Activated CD4-positive, alpha-beta T cell treated with anti-CD3 and anti-CD28 coated beads, Interleukin-2, Interleukin-4, amounts not matched to agents 100 ng/mL and 50 ng/mL, durations not matched to agents 16 hours and 8 hours (primary cell): ENCODE data around the gene GPR153.
"Not testable (repeated sequence)": the region's sequence is repeated elsewhere in the genome, so short reads cannot be mapped to it uniquely, and the experiment has no call there.

Experiments
- DNase-seq: peaks from one replicate; pipeline ENCODE4 v3.0.0-alpha.2; 2020; ENCODE audit warnings: low spot score

Gene GPR153

DNA sequence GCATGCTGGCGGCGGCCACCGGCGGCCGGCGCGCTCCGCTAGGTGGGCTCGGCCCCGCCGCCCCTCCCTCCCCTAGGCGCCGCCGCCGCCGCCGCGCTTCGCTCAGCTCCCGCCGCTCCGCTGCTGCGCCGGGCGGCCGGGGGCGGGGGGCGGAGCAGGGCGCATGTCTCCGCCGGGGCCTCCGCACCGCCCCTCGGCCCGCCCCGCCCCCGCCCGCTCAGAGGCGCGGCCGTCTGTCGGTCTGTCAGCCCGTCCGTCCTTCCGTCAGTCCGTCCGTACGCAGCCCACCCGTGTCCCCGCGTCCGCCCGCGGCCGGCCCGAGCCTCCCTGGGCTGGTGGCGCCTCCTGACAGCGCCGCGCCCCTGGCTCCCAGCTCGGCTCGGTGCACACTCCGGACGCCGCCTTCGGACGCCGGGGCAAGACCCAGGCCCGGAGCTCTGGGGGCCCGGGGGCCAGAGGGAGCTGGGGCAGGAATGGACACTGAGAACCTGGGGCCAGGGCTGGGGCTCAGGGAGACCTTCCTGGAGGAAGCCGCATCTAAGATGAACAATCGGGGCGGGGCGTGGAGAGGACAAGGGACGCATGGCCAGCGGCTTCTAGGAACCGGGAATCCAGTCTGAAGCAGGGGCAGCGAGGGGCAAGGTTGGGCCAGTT, at the start of gene GPR153:
GPR153 (minus strand) TSS at position 138 of the 654 bp plus-strand sequence. CDS start 6,193 bp downstream, outside the sequence.
- peak; percentile 20 for DNase-seq

DNA sequence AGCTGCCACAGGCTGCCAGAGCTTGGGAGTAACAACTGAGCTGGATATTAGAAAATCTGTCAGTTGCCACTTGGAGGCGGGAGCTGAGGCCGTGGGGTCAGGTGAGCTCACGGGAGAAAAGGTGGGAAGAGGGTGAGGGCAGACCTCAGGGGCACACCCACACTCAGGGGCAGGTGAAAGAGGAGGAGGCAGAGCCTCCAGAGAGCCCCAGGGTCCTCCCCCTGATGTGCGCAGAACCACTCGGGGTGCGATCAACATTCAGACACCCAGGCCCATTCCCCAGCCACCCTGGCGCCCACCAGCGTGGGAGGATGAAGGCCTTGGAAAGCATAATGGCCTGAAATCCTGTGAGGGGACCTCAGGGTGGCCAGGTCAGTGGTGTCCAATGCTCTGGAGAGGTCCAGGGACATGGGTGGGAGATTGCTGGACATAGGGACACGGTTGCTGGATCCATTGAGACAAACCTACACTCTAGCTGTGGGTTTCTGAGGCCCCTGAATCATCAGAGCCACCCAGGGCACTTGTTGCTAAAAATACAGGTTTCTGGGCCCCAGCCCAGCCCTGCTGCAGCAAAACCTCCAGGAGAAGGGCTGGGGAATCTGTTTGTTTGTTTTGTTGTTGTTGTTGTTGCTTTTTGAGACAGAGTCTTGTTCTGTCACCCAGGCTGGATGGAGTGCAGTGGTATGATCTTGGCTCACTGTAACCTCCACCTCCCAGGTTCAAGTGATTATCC, 49.4 kb upstream of the GPR153 start:
- DNase-seq, result no peak

DNA sequence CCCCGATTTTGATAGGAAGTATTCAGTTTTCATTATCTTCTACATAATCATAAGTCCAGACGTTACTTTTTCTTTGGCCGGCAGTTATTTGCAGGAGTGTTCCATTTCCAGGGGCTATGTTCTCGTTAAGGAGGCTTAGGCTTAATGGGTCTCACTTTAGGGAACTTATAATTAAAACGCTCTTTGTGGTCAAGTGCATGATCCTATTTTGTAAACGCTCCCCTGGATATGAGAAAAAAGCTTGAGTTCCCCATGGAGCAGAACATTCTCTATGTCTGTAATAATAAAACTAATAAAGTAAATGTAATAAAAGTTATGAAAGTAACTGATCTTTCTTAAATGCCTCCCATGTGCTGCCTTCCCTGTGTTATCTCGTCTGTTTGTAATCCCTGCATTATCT, 48.7 kb upstream of the GPR153 start:
- DNase-seq, result no peak

DNA sequence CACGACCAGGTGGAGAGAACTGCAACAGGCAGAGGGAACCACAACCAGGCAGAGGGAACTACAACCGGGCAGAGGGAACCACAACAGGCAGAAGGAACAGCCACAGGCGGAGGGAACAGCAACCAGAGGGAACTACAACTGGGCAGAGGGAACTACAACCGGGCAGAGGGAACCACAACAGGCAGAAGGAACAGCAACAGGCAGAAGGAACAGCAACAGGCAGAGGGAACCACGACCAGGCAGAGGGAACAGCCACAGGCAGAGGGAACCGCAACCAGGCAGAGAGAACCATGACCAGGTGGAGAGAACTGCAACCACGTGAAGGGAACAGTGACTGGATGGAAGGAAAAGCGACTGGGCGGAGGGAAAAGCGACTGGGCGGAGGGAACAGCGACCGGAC, 47.6 kb upstream of the GPR153 start:
- DNase-seq, result no peak

DNA sequence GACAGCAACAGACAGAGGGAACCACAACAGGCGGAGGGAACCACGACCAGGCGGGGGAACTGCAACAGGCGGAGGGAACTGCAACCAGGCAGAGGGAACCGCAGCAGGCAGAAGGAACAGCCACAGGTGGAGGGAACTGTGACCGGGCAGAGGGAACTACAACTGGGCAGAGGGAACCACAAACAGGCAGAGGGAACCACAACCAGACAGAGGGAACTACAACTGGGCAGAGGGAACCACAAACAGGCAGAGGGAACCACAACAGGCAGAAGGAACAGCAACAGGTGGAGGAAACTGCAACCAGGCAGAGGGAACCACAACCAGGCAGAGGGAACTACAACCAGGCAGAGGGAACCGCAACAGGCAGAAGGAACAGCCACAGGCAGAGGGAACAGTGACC, 46.8 kb upstream of the GPR153 start:
- not testable (repeated sequence) for DNase-seq

DNA sequence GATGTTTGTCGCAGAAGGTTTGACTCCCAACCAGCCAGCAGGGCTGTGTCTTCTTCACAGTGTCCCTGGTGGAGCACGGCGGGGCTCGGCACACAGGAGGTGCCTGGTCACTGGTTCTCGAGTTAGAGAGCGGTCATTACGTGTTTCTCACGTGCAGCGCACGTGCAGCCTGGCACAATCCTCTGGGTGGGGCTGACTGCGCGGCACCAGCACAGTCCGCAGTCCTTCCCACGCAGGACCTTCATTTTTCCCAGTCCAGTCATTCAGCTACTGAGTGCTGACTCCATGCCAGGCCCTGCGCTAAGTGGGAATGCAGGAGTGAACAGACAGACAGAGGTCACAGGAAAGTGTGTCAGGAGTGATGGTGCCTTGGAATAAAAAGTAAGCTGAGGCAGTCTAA, 46.2 kb upstream of the GPR153 start:
- no peak for DNase-seq

DNA sequence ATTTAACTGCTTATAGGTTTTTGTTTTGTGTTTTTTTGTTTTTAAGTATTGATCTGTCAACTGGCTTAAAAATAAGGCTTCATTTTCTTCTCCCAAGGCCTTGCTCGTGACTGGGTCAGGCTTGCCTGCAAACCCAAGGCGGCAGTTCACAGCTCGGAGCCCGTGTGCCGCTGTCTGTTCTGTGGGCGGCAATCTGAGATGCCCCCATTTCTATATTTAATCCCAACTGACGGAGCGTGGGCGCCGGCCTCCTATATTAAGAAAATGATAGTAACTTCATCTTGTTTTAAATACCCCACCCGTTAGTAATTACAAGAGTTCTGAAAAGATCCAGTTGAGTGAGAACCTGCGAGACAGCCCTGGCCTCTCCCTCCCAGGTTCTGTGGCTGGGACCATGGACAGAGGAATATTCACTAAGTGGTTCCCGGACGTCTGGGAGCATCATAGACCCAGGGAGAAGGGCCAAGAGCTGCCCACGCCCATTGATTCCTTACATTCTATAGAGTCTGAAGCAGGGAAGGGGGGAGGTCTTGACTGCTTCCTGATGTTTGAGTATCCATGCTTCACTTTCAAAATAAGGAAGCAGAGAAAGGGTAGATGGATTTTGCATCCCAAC, 42.6 kb upstream of the GPR153 start:
- DNase-seq, result no peak

DNA sequence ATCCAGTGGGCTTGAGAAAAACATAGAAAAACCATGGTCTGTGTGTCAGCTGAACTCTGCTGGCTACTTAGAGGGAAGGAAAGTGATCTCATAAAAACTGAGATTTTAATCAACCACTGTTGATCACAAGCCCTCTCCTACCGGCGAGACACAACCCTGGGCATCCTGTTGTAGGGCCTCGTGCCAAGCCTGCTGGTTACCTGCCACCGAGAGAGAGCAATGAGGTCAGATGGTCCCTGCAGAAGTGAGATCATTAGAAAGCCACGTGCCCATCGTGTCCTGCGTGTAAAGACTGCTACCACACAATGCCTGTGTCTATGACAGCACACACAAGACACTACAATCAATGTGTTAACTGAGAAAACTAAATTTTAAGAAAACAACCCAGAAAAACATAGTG, 41.7 kb upstream of the GPR153 start:
- no peak for DNase-seq

DNA sequence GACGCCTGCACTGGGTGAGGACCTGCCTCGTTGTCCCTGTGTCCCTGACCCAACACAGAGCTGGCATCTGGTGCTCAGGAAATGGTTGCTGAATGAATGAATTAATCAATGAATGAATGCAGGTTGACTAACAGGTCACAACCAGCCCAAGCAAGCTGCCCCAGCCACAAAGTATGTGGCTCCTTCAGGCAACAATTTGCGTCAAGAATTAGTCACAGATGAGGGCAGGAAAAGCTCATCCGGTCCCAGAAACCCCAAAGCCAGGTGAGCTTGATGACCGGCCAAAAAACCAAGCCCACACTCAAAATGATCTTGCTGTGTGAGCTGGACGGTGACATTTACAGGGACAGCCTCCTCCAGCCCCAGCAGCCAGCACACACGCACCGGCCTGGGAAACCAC, 40.6 kb upstream of the GPR153 start:
- no peak for DNase-seq

DNA sequence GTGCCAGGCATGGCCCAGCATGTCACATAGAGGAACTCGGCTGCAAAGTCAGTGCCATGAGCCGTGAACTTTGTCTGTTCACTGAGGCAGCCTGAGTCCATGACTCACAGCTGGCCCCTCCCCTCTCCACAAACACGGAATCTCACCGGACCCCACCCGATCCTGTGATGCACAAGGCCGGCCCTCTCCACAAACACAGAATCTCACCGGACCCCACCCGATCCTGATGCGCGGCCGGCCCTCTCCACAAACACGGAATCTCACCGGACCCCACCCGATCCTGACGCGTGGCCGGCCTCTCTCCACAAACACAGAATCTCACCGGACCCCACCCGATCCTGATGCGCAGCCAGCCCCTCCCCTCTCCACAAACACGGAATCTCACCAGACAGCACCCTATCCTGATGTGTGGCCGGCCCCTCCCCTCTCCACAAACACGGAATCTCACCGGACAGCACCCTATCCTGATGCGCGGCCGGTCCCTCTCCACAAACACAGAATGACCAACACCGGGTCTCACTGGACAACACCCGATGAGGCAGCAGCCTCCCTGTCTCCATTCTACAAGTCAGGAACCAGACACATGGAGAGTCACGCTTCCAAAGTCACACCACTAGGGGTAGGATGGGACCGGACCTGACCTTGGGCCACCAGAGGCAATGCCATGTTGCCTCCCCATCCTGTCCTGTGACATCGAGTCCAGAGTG, 39.6 kb upstream of the GPR153 start:
- DNase-seq, result no peak

DNA sequence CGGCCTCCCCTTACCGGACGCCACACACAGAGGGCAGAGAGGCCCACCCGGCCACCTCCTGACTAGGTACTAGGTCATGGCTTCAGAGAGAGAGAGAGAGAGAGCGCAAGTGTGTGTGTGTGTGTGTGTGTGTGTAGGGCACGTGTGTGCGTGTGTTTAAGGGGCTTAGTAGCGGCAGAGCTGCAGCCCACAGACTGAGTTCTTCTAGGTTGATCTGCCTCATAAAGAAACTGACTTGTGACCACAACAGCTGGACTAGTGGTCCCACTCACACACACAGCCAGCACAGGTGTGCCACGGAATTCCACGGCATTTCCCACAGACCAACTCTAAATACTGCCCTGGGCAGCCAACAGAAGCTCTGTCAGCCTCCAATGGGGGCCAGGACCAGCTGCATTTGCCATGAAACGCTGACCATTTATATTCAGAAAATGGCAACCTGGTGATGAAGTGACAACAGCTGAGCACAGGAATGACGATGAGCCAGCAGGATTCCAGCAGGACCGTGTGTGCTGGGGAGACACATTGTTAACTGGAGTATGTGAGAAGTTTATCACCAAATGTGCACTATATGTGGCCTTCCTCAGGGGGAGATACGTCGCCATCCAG, 38.8 kb upstream of the GPR153 start:
- no peak for DNase-seq

DNA sequence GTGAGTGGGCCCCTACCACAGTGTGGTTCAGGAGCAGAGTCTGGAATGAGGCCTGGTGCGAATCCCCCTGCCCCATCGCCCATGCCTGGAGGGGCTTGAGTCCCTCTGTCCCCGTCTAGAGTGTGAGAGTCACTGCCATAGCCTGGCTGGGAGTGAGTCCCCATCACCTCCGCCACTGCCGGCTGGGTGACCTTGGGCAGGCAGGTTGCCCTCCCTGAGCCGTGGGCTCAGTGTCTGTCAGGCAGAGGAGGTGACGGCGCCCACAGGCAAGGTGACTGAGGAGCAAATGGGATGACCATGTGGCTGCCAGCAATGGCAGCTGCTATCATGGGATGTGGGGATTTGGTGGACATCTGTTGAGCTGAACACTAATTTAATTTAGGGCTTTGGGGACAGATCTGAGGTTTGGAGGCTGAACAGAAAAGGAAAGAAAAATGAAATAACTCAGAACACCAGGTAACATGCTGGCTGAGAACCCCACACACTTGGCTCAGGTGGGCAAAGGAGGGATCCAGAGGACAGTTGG, 38.1 kb upstream of the GPR153 start:
- DNase-seq, result no peak

DNA sequence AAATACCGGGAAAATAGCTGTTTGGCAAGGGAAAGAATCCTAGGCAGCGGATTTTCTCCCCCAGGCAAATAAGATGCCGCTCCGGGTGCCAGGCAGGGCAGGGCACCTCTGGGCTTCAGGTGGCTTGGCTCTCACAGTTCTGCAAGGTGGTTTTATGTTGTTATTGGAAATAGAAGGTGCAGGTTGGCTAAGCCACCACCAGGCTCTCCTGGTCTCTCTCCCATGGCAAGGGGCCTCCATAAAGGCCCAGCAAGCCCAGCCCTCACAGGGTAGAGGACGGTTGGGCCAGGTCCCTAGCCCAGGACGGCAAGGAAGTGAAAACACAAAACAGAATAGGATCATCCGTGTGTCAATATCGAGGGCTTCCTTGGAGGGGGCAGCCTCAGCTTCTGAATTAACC, 37.6 kb upstream of the GPR153 start:
- DNase-seq, result no peak

DNA sequence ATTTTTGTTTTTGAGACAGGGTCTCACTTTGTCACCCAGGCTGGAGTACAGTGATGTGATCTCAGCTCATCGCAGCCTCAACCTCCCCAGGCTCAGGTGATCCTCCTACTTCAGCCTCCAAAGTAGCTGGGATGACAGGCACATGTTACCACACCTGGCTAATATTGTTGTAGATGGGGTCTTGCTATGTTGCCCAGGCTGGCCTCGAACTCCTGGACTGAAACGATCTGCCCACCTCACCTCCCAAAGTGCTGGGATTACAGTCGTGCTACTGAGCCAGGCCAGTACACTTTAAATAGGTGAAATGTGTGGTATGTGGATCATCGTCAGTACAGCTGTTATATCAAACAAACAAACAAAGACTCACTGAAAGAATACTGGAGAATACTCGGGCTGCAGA, 35.0 kb upstream of the GPR153 start:
- no peak for DNase-seq

DNA sequence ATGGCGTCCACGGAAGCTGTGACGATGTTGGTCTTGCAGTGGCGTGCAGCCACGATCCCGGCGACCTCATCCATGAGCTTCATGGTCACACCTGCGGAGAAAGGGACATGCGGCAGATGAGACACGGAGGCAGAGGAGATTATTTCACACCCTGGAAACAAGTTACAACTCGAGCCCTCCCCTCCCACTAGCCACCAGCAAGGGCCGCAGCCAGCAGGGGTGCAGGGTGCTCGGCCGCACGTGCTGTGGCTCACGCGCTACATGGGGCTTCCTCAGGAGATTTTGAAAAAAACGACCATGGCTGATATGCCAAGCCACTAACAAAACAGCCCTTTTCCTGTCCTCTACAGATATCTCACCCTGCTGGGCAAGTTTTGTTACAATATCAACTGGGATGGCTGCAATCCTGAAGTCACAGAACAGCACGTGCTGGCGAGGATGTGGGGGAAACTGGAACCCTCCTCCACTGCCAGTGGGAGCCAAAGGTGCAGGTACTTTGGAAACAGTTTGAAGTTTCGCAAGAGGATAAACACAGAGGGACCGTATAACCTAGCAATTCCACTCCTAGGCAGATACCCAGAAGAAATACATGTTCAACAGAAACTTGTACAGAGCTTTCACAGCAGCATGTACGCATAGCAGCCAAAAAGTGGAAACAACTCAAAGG, 34.1 kb upstream of the GPR153 start:
- no peak for DNase-seq

DNA sequence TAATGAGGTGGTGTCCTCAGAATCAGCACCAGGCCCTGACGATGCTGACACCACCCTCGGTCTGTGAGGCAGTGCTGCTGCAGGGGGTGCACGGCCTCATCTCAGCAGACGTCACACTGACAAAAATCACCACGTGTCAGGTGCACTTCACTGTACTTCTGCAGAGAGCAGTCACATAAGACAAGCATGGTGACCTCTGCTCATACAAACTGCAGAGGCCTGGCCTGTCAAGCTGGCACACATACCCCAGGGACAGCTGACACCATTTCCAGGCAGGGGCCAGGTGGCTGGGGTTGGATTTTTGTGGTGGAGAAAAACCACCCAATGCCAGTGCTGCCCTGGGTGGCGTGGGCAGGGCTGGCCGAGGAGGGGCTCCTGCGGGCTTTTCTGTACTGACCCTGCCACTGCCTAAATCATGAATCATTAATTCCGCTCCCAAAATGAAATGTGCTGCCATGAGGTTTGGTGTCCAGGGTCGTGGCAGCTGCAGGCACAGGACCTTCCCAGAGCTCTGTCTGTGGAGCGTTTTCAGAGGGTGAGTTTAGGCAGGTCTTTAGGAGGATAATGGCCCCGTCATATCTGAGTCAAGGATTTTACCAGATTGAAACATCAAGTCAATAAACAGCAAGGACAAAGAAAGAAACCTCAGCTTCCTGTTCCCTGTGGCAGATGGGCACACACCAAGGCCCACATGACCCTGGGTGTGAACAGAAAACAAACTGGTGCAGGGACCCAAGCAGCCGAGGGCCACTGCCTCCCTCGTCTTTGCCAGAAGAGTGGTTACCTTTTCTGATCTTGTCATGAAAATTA, 33.4 kb upstream of the GPR153 start:
- no peak for DNase-seq

DNA sequence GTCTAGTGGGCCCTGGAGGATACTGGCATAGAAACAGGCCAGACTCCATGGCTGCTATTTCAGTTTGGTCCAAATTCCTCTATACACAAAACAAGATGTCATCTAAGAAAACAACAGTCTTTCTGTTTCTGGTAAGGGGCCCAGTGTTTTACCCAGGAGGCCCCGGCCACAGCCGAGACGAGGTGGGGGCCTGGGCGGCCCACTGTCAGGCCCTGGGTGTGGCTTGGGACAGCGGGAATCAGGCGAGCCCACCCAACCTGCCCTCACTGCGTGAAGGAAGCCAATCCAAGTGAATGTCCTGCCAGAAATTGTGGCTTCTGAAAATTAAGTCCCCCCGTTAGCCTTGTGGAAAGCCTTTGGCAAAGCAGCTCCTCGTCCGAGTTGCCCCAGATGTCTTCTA, 31.2 kb upstream of the GPR153 start:
- DNase-seq, result no peak

DNA sequence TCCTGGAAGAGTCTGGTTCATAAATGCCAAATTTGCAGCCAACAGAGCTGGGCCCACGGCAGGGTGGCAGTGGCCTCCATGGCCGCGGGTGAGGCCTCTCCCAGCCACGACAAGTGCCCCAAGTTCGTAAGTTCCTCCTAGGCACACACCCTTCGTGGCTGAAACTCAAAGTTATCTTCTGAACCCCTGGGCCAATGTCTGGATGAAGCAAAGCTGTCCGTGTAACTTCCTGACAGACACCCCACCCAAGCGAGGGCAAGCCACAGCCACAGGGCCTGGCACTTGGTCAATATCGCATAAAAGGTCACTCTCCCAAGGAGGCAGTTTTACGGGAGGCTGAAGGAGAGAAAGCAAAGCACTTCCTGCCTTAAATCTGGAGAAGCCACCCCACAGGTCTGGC, 27.8 kb upstream of the GPR153 start:
- no peak for DNase-seq

DNA sequence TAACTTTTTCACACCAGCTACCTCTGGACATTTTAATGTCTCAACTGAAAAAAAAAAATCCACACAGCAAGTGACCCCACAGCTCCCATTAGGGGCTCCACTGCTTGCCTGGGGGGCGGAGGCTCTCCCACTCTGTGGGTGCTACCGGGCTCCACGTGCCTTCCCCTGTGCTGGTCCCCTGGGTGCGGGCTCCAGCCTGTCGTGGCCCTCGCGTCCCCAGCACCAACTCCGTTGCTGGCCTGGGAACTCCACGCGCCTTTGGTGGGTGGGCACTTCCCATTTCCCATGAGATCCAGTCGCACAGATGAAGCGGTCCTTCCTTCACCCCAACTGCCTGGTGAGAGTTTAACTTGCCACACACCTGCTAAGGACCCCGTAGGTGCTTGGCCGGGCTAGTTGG, 27.1 kb upstream of the GPR153 start:
- DNase-seq, result no peak

DNA sequence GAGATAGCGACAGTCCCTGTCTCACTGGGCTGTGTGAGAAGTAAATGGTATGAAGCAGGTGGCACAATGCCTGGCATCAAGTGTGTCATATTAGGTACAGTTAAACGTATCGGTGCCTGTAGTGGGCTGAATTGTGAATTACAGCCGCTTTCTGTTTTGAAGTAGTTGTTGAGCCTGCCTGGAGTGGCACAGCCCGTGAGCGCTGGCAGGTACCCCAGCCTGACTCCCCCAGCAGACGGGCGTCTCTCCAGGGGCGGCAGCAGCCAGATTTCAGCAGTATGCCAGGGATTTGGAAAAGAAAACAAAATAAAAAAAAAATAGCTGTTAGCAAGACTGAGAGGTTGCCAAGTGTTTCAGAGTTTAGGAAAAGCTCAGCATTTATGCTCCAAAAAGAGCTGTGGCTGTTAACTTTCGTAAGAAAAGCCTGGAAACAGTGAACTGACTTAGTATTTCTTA, 26.6 kb upstream of the GPR153 start:
- DNase-seq, result no peak

DNA sequence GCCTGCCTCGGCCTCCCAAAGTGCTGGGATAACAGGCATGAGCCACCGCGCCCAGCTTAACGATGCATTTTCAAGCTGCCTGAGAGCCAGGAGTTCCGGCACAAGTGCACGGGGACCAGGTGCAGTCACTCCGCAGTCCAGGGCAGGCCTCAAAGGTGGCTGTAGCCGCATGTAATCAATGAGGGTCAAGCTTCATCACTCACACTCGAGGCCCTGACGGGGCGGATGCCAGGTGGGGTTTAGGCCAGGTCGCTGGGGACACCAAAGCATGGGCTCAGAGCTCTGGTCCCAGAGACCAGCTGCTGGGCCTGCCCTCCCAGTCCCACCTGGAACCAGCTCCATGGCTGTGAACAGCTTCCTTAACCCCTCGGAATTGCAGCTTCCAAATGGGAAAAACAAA, 26.1 kb upstream of the GPR153 start:
- no peak for DNase-seq
